ENCODE measurements around the gene TRPM8.

The TRPM8 gene

GRCh38 chr2:233945146-233945545 lies 28.0 kb downstream of the TRPM8 start:
- TF ChIP-seq TEAD4 (IDR thresholded peaks at IDR 0.05) (no peak), EGR1 (IDR thresholded peaks at IDR 0.05) (no peak), MAX (IDR thresholded peaks at IDR 0.05) (no peak), RAD21 (IDR thresholded peaks at IDR 0.05; ENCODE audit: low read depth) (no peak), ZBTB7A (IDR thresholded peaks at IDR 0.05; ENCODE audit: low read depth) (no peak), REST (IDR thresholded peaks at IDR 0.05; ENCODE audit: low read depth) (no peak), EP300 (IDR thresholded peaks at IDR 0.05; ENCODE audit: borderline replicate concordance) (no peak), TCF12 (IDR thresholded peaks at IDR 0.05; ENCODE audit: low read depth) (no peak), FOXM1 (IDR thresholded peaks at IDR 0.05; ENCODE audit: borderline replicate concordance, low read depth) (no peak), CREB1 (IDR thresholded peaks at IDR 0.05; ENCODE audit: low read depth) (no peak), CEBPB (IDR thresholded peaks at IDR 0.05) (no peak), YY1 (IDR thresholded peaks at IDR 0.05; ENCODE audit: low read depth) (no peak)

- TF ChIP-seq FOXM1 (IDR thresholded peaks at IDR 0.05; ENCODE audit: borderline replicate concordance, low read depth) (no peak), TCF12 (IDR thresholded peaks at IDR 0.05; ENCODE audit: low read depth) (no peak), TAF1 (IDR thresholded peaks at IDR 0.05; ENCODE audit: low read depth) (no peak), USF1 (IDR thresholded peaks at IDR 0.05) (no peak), CREB1 (IDR thresholded peaks at IDR 0.05; ENCODE audit: low read depth) (no peak), REST (IDR thresholded peaks at IDR 0.05; ENCODE audit: low read depth) (no peak), TEAD4 (IDR thresholded peaks at IDR 0.05) (no peak), YY1 (IDR thresholded peaks at IDR 0.05; ENCODE audit: low read depth) (no peak), ZBTB7A (IDR thresholded peaks at IDR 0.05; ENCODE audit: low read depth) (no peak)
Measured at GRCh38 chr2:233950078-233950825, 33.1 kb downstream of the TRPM8 start.

- TF ChIP-seq NFIC (IDR thresholded peaks at IDR 0.05), result no peak
- no peak for TF ChIP-seq EGR1 (IDR thresholded peaks at IDR 0.05)
- no peak for TF ChIP-seq YY1 (IDR thresholded peaks at IDR 0.05; ENCODE audit: low read depth)
- TF ChIP-seq USF1 (IDR thresholded peaks at IDR 0.05), result no peak
- TF ChIP-seq TAF1 (IDR thresholded peaks at IDR 0.05; ENCODE audit: low read depth), result no peak
- no peak for TF ChIP-seq CREB1 (IDR thresholded peaks at IDR 0.05; ENCODE audit: low read depth)
- TF ChIP-seq REST (IDR thresholded peaks at IDR 0.05; ENCODE audit: low read depth), result no peak
- TF ChIP-seq EP300 (IDR thresholded peaks at IDR 0.05; ENCODE audit: borderline replicate concordance), result no peak
Measured at GRCh38 chr2:233952335-233952734, 35.2 kb downstream of the TRPM8 start.

GRCh38 chr2:233953087-233953801 lies 36.1 kb downstream of the TRPM8 start:
- TF ChIP-seq ZBTB7A (IDR thresholded peaks at IDR 0.05; ENCODE audit: low read depth), result no peak
- no peak for TF ChIP-seq YY1 (IDR thresholded peaks at IDR 0.05; ENCODE audit: low read depth)
- no peak for TF ChIP-seq EGR1 (IDR thresholded peaks at IDR 0.05)
